HEK293 (cell line): Measurements from ENCODE around the gene HARS1.

ENCODE experiments used
- BCL11A ChIP-seq: fragments of 450-650 bp; formaldehyde crosslinking; IDR thresholded peaks from 2 replicates; pipeline ENCODE4 v1.5.1; 2016; ENCODE audit warnings: low read depth, missing biosample characterization, missing genetic modification characterization
- BCL6B ChIP-seq: fragments of 450-650 bp; formaldehyde crosslinking; IDR thresholded peaks from 2 replicates; pipeline ENCODE4 v1.5.1; 2017; ENCODE audit warnings: missing biosample characterization, missing genetic modification characterization
- EGR2 ChIP-seq: fragments of 450-650 bp; formaldehyde crosslinking; IDR thresholded peaks from 2 replicates; pipeline ENCODE4 v1.5.1; 2016; ENCODE audit warnings: low read depth, missing biosample characterization, missing genetic modification characterization
- GLI2 ChIP-seq: fragments of 450-650 bp; formaldehyde crosslinking; IDR thresholded peaks from 2 replicates; pipeline ENCODE4; 2017; ENCODE audit warnings: missing biosample characterization, missing genetic modification characterization, low read depth, borderline replicate concordance
- HIC1 ChIP-seq: fragments of 450-650 bp; formaldehyde crosslinking; IDR thresholded peaks from 2 replicates; pipeline ENCODE4 v1.5.1; 2016; ENCODE audit warnings: missing biosample characterization, missing genetic modification characterization
- KLF10 ChIP-seq: fragments of 450-650 bp; IDR thresholded peaks from 2 replicates; pipeline ENCODE4 v1.5.1; 2018; ENCODE audit warnings: missing biosample characterization, mild to moderate bottlenecking, missing genetic modification characterization
- KLF17 ChIP-seq: fragments of 450-650 bp; formaldehyde crosslinking; IDR thresholded peaks from 2 replicates; pipeline ENCODE4 v1.5.1; 2016; ENCODE audit warnings: missing biosample characterization, missing genetic modification characterization
- KLF7 ChIP-seq: fragments of 450-650 bp; formaldehyde crosslinking; IDR thresholded peaks from 2 replicates; pipeline ENCODE4 v1.5.1; 2016; ENCODE audit warnings: missing biosample characterization, missing genetic modification characterization, borderline replicate concordance
- PRDM10 ChIP-seq: fragments of 450-650 bp; formaldehyde crosslinking; IDR thresholded peaks from 2 replicates; pipeline ENCODE4 v1.5.1; 2016; ENCODE audit warnings: missing biosample characterization, missing genetic modification characterization
- PRDM2 ChIP-seq: fragments of 450-650 bp; formaldehyde crosslinking; IDR thresholded peaks from 2 replicates; pipeline ENCODE4 v1.5.1; 2016; ENCODE audit warnings: missing biosample characterization, missing genetic modification characterization, borderline replicate concordance
- SALL2 ChIP-seq: fragments of 450-650 bp; formaldehyde crosslinking; IDR thresholded peaks from 2 replicates; pipeline ENCODE4 v1.5.0; 2017; ENCODE audit warnings: missing biosample characterization, mild to moderate bottlenecking, missing genetic modification characterization, borderline replicate concordance
- ZBTB8A ChIP-seq: fragments of 450-650 bp; formaldehyde crosslinking; IDR thresholded peaks from 2 replicates; pipeline ENCODE4 v1.5.1; 2016; ENCODE audit warnings: missing biosample characterization, missing genetic modification characterization
- ZNF138 ChIP-seq: fragments of 450-650 bp; formaldehyde crosslinking; IDR thresholded peaks from 2 replicates; pipeline ENCODE4 v1.5.1; 2016; ENCODE audit warnings: missing biosample characterization, missing genetic modification characterization, borderline replicate concordance
- ZNF18 ChIP-seq: fragments of 450-650 bp; formaldehyde crosslinking; IDR thresholded peaks from 2 replicates; pipeline ENCODE4 v1.5.1; 2016; ENCODE audit warnings: missing biosample characterization, missing genetic modification characterization
- ZNF184 ChIP-seq: fragments of 450-650 bp; IDR thresholded peaks from 2 replicates; pipeline ENCODE4 v1.5.1; 2018; ENCODE audit warnings: missing biosample characterization, mild to moderate bottlenecking, missing genetic modification characterization
- ZNF223 ChIP-seq: fragments of 450-650 bp; formaldehyde crosslinking; IDR thresholded peaks from 2 replicates; pipeline ENCODE4 v1.5.1; 2016; ENCODE audit warnings: missing biosample characterization, missing genetic modification characterization
- ZNF239 ChIP-seq: fragments of 450-650 bp; formaldehyde crosslinking; IDR thresholded peaks from 2 replicates; pipeline ENCODE4 v1.5.1; 2016; ENCODE audit warnings: missing biosample characterization, missing genetic modification characterization
- ZNF473 ChIP-seq: fragments of 450-650 bp; formaldehyde crosslinking; IDR thresholded peaks from 2 replicates; pipeline ENCODE4 v1.5.1; 2017; ENCODE audit warnings: missing biosample characterization, missing genetic modification characterization
- ZNF600 ChIP-seq: fragments of 450-650 bp; formaldehyde crosslinking; IDR thresholded peaks from 2 replicates; pipeline ENCODE4 v1.5.1; 2016; ENCODE audit warnings: missing biosample characterization, missing genetic modification characterization
- ZNF670 ChIP-seq: fragments of 450-650 bp; formaldehyde crosslinking; IDR thresholded peaks from 2 replicates; pipeline ENCODE4 v1.5.1; 2016; ENCODE audit warnings: missing biosample characterization, missing genetic modification characterization, low read depth
- ZNF701 ChIP-seq: fragments of 450-650 bp; formaldehyde crosslinking; IDR thresholded peaks from 2 replicates; pipeline ENCODE4 v1.5.1; 2016; ENCODE audit warnings: missing biosample characterization, missing genetic modification characterization
- ZNF776 ChIP-seq: fragments of 450-650 bp; formaldehyde crosslinking; IDR thresholded peaks from 2 replicates; pipeline ENCODE4 v1.5.0; 2017; ENCODE audit warnings: missing biosample characterization, missing genetic modification characterization, borderline replicate concordance

Gene HARS1

GRCh38 chr5:140639148-140639981 is 51.8 kb downstream of the HARS1 start, which contains the start of gene TMCO6 (continued):
- TF ChIP-seq HIC1 (tag by site-specific recombination): peak; percentile 92
- TF ChIP-seq BCL6B (tag by site-specific recombination): no peak
- 0 out of 2 replicates have a peak, but pooled peaks have one; percentile 50 for TF ChIP-seq ZBTB8A (tag by site-specific recombination)
- TF ChIP-seq ZNF600: peak; percentile 93
- no peak for TF ChIP-seq ZNF776
- TF ChIP-seq GLI2 (tag by site-specific recombination): no peak
- TF ChIP-seq ZNF670 (tag by site-specific recombination): no peak
- TF ChIP-seq SALL2: no peak
- peak; percentile 18; the same call in 1 of the 2 replicates for TF ChIP-seq KLF10
- TF ChIP-seq ZNF138 (tag by site-specific recombination): no peak
- TF ChIP-seq PRDM2 (tag by site-specific recombination): no peak
- no peak for TF ChIP-seq ZNF184 (tag by site-specific recombination)
- peak; percentile 50; the same call in 1 of the 2 replicates for TF ChIP-seq KLF17 (tag by site-specific recombination)
- no peak for TF ChIP-seq ZNF473 (tag by site-specific recombination)
- TF ChIP-seq ZNF701 (tag by site-specific recombination): no peak
- peak; percentile 35; the same call in 1 of the 2 replicates for TF ChIP-seq BCL11A (tag by site-specific recombination)
- no peak for TF ChIP-seq ZNF18 (tag by site-specific recombination)
- no peak for TF ChIP-seq PRDM10
- no peak for TF ChIP-seq KLF7 (tag by site-specific recombination)
- TF ChIP-seq EGR2 (tag by site-specific recombination): peak; percentile 91
- no peak for TF ChIP-seq ZNF239 (tag by site-specific recombination)
- no peak; the same call in 1 of the 2 replicates for TF ChIP-seq ZNF223
